Measurements from ENCODE around the gene SH2D3C. TPM values are rescaled to one million over a fixed set of nuclear protein-coding genes. Genes with fewer than 3 reads are reported as not detected.

SH2D3C gene
- total RNA-seq, 1 donor from 2014 or later = 2.0 TPM

- Mint-ChIP-seq H3K27me3 (peaks cover 12% of the 10 kb centered on the region), H3K36me3 (ENCODE audit: insufficient read depth) (no peaks in the 10 kb centered on the region), H3K27ac (no peak overlapping the region), H3K4me3 (ENCODE audit: low read depth) (no peak overlapping the region), H3K4me1 (ENCODE audit: low read depth) (no peaks in the 10 kb centered on the region), H3K9me3 (ENCODE audit: low read depth) (no peaks in the 10 kb centered on the region)
- TF ChIP-seq CTCF (IDR thresholded peaks at IDR 0.05; ENCODE audit: unreplicated experiment) = no peak
- DNase-seq (ENCODE audit: low spot score, unreplicated experiment) = no peak
Measured at GRCh38 chr9:127777368-127777980, 992 bp downstream of the SH2D3C start.

- Mint-ChIP-seq H3K27me3 (peaks cover 12% of the 10 kb centered on the region), H3K4me3 (ENCODE audit: low read depth) (no peak overlapping the region), H3K27ac (no peak overlapping the region), H3K9me3 (ENCODE audit: low read depth) (no peaks in the 10 kb centered on the region), H3K36me3 (ENCODE audit: insufficient read depth) (no peaks in the 10 kb centered on the region), H3K4me1 (ENCODE audit: low read depth) (no peaks in the 10 kb centered on the region)
- no peak for DNase-seq (ENCODE audit: low spot score, unreplicated experiment)
- TF ChIP-seq CTCF (IDR thresholded peaks at IDR 0.05; ENCODE audit: unreplicated experiment) = no peak
Measured at GRCh38 chr9:127776924-127777289, 1.6 kb downstream of the SH2D3C start.

- no peak overlapping the region for H3K4me3 Mint-ChIP-seq (ENCODE audit: low read depth)
- no peak for DNase-seq (ENCODE audit: low spot score, unreplicated experiment)
- no peaks in the 10 kb centered on the region for H3K4me1 Mint-ChIP-seq (ENCODE audit: low read depth)
- H3K36me3 Mint-ChIP-seq (ENCODE audit: insufficient read depth) = no peaks in the 10 kb centered on the region
- no peak for TF ChIP-seq CTCF (IDR thresholded peaks at IDR 0.05; ENCODE audit: unreplicated experiment)
- H3K9me3 Mint-ChIP-seq (ENCODE audit: low read depth) = no peaks in the 10 kb centered on the region
- H3K27me3 Mint-ChIP-seq = peaks cover 14% of the 10 kb centered on the region
- no peak overlapping the region for H3K27ac Mint-ChIP-seq
Measured at GRCh38 chr9:127776195-127776923, 2.1 kb downstream of the SH2D3C start.

- peaks cover 29% of the 10 kb centered on the region for H3K27me3 Mint-ChIP-seq
- H3K4me3 Mint-ChIP-seq (ENCODE audit: low read depth) = no peak overlapping the region
- H3K36me3 Mint-ChIP-seq (ENCODE audit: insufficient read depth) = no peaks in the 10 kb centered on the region
- H3K4me1 Mint-ChIP-seq (ENCODE audit: low read depth) = peaks cover 4% of the 10 kb centered on the region
- no peak for TF ChIP-seq CTCF (IDR thresholded peaks at IDR 0.05; ENCODE audit: unreplicated experiment)
- no peaks in the 10 kb centered on the region for H3K9me3 Mint-ChIP-seq (ENCODE audit: low read depth)
- DNase-seq (ENCODE audit: low spot score, unreplicated experiment) = no peak
- no peak overlapping the region for H3K27ac Mint-ChIP-seq
Measured at GRCh38 chr9:127773981-127774380, 4.5 kb downstream of the SH2D3C start.

GRCh38 chr9:127773272-127773671 lies 5.2 kb downstream of the SH2D3C start:
- DNase-seq (ENCODE audit: low spot score, unreplicated experiment) = no peak
- peaks cover 33% of the 10 kb centered on the region for H3K27me3 Mint-ChIP-seq
- no peak overlapping the region for H3K27ac Mint-ChIP-seq
- peaks cover 4% of the 10 kb centered on the region for H3K4me1 Mint-ChIP-seq (ENCODE audit: low read depth)
- TF ChIP-seq CTCF (IDR thresholded peaks at IDR 0.05; ENCODE audit: unreplicated experiment) = no peak
- H3K9me3 Mint-ChIP-seq (ENCODE audit: low read depth) = no peaks in the 10 kb centered on the region
- H3K36me3 Mint-ChIP-seq (ENCODE audit: insufficient read depth) = no peaks in the 10 kb centered on the region
- H3K4me3 Mint-ChIP-seq (ENCODE audit: low read depth) = no peak overlapping the region
